ENCODE results near the gene CLDN15.
"Not testable (repeated sequence)": the region's sequence is repeated elsewhere in the genome, so short reads cannot be mapped to it uniquely, and the experiment has no call there.

CLDN15 gene

DNA sequence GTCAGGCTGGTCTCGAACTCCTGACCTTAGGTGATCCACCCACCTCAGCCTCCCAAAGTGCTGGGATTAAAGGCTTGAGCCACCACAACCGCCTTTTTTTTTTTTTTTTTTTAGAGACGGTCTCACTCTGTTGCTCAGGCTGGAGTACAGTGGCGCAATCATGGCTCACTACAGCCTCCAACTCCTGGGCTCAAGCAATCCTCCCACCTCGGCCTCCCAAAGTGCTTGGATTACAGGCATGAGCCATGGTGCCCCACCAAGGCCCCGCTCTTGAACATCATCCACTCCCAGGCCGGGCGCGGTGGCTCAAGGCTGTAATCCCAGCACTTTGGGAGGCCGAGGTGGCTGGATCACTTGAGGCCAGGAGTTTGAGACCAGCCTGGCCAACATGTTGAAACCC is 38.1 kb downstream of the CLDN15 start:
- not testable (repeated sequence) for DNase-seq (ENCODE audit: low spot score)

DNA sequence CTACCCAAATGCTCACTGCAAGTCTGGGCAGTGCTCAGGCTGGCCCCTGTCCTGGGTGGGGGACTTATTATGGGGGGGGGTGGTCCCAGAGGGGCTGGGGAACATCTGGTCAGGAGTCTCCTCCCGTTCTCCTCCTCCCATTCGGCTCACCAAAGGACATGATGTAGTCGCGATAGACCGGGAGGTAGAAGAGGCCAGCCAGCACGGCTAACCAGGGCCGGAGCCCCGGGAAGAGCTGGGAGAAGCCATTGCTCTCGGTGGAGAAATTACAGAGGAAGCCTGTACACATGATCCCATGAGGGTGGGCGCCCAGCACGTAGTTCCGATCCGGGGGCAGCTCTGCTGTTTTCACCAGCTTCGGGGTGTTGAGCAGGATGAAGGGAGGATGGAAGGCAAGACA is 39.1 kb downstream of the CLDN15 start:
- DNase-seq (ENCODE audit: low spot score): no peak

DNA sequence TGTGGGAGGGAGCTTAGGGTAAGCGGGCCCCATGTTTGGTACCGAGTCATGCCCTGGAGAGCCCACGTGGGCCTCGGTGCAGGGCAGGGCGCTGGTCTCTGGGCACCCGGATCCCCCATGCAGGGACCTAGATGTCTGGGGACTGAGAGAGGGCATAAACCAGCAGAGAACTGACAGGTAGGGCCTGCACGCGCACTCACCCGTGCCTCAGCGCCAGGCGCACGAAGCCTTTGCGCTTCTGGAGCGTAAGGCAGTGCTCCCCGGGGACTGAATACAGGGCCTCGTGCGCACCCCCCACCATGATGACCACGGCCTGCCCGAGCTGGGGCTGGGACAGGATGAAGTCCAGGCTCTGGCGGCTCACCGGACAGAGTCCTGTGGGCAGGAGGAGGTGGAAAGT is 39.6 kb downstream of the CLDN15 start:
- DNase-seq (ENCODE audit: low spot score): peak; percentile 28

DNA sequence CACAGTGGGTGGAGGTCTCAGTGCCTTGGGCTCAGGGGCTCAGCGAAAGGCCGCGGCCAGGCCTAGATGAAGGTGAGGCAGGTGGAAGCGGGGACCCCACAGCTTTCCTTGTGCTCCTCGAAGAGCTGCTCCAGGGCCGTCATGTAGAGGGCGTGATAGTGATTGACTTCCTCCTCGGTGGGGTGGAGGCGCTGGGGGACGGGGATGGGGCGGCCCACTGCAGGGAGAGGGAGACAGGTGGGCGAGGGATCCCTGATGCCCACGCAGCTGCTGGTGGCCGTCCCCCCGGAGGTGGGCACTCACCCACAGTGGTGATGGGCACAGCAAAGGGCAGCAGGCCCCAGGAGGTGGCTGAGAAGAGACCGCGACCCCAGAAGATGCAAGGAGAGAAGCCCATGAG is 41.7 kb downstream of the CLDN15 start:
- no peak for DNase-seq (ENCODE audit: low spot score)

DNA sequence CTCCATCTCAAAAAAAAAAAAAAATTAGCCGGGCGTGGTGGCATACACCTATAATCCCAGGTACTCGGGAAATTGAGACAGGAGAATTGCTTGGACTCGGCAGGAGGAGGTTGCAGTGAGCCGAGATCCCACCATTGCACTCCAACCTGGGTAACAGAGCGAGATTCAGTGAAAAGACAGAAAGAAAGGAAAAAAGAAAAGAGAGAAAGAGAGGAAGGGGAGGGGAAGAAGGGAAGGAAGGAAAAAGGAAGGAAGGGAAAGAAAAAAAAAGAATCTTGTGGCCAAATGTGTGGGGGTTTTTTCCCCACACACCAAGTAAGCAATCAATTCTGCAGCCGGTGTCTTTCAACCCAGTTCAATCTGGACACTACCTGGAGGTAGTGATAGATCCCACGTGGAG is 48.5 kb downstream of the CLDN15 start:
- DNase-seq (ENCODE audit: low spot score): no peak

DNA sequence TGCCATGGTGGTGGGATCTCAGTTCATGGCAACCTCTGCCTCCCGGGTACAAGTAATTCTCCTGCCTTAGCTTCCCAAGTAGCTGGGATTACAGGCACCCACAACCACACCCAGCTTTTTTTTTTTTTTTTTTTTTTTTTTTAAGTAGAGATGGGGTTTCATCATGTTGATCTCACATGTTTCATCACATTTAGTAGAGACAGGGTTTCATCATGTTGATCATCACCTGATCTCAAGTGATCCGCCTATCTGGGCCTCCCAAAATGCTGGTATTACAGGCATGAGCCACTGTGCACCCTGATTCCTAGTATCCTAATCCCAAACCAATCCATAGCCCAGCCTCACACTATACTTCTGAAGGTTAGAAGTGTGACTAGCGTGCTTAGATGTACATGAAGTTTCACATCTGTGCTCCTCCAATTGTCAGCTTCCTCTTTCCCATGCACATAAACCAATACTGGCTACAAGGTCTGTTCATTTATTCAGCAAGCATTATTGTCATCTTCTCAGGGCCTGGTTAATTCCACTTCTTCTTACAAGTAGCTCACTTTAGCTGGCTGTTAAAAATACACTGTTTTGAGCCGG is 50.7 kb downstream of the CLDN15 start:
- no peak for DNase-seq (ENCODE audit: low spot score)

DNA sequence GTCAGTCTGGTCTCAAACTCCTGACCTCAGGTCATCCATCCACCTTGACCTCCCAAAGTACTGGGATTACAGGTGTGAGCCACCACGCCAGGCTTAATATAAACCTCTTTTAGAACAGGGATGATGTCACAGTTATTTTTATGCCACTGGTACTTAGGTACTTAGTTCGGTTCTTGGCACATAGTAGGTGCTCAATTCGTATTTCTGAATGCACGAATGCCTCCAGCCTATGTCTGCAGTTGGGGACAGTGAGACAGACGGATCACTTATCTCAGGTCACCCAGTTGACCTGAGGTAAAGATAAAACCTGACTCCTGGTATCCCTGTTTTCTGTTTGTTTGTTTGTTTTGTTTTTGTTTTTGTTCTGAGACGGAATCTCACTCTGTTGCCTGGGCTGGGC is 51.4 kb downstream of the CLDN15 start:
- DNase-seq (ENCODE audit: low spot score): no peak

DNA sequence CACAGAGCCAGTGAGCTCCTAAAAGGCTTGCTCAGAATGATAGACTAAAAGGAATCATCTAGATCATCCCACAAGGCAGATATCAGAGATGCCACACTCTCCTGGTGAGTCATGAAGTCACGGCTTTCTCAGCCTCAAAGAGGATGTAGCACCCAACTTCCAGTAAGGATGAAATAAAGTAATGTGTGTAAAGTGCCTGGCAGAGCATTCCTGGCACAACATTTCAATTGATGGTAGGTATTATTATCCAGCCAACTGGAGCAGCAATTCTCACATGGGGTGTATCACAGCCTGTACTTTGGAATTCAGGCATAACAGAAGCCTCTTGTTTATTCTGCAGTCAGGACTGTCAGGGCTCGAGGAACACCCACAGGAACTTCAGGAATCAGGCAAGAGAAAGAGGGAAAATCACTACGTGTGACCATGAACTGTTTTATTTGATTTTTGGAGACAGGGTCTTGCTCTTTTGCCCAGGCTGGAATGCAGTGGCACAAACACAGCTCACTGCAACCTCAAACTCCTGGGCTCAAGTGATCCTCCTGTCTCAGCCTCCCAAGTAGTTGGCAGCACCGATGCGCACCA is 52.3 kb downstream of the CLDN15 start:
- no peak for DNase-seq (ENCODE audit: low spot score)
